Body of pancreas (tissue), 4 donors: Measurements from ENCODE around the gene ANKRD11.

Experiments used
- CTCF ChIP-seq, 7 experiments: fragments of 450-650 bp in 4 of 7; fragments of 200-600 bp in 3 of 7; sonication (generic) in 3 of 7; IDR thresholded peaks; one replicate each; pipeline ENCODE4 v1.5.1; 2016 to 2019; ENCODE audit warnings: antibody characterized with exemption in 7 of 7
- POLR2A ChIP-seq, 3 donors: fragments of 450-650 bp; IDR thresholded peaks; one replicate each; pipeline ENCODE4 v1.6.1; 2016; ENCODE audit warnings: antibody characterized with exemption in 3 of 3, mild to moderate bottlenecking in 2 of 3

- no peak for TF ChIP-seq CTCF (IDR thresholded peaks at IDR 0.05)
- TF ChIP-seq POLR2A (IDR thresholded peaks at IDR 0.05) = no peak
Observed at GRCh38 chr16:89523680-89524344, 33.5 kb upstream of the ANKRD11 start.
